ENCODE results near the gene TCEA3. TPM values are rescaled to one million over a fixed set of nuclear protein-coding genes. Genes with fewer than 3 reads are reported as not detected.

TCEA3 gene
- total and polyA plus RNA-seq, 12 donors, result 25.1 to 93.0 (median 67.2) TPM

DNA sequence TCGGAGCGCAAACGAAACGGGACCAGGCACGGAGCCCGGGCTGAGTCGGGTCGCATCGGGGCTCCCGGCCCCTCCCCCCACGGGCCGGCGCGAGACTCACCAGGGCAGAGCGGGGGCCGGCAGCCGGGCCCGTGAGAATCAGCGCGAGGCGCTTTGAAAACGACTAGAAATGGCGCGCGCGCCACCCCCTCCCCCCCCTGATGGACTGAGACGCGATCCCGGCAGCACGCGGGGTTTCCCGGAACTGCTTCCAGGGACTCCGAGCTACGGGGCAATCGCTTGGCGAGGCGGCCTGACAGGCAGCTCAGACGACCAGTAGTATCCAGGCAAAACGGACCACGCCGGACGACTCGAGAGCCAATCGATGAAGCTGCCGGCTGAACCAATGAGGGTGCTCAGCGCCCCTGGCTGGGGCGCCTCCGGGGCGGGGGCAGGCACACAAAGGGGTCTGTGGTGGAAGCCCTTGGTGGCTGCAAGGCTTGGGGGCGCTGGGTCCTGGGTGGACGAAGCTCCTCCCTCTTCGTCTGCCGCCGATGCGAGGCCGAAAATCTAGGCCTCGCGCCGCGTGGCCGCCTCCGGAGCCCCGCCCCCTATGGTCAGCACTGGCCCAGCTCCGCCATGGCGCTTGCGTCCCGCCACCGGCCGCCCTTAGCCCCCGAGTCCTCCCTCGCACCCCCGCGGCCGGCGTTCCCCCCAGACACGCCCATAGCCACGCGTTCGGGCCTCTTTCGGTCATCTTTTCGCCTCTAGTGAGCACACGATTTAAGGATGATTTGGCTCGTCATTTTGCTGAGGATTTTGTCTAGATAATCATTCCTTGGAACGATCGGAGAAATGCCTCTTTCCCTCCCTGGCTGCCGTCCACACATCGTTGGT lies 80.2 kb downstream of the TCEA3 start, which contains the start of gene HNRNPR:
Gene HNRNPR, minus strand, starts transcription at position 174 of the 876 bp plus-strand sequence. CDS start 3,276 bp downstream, outside the sequence.
- intact Hi-C loops (cut with DNase I), result loop anchor here in 8 of 10 donors (1.0 to 10.0 kb wide), 7 partner anchors 24 to 138 kb away; partner anchors contain the start of genes ZNF436 (in 2 of the 8) and ASAP3 (in 1 of the 8)
- TF ChIP-seq, protein P1, sequence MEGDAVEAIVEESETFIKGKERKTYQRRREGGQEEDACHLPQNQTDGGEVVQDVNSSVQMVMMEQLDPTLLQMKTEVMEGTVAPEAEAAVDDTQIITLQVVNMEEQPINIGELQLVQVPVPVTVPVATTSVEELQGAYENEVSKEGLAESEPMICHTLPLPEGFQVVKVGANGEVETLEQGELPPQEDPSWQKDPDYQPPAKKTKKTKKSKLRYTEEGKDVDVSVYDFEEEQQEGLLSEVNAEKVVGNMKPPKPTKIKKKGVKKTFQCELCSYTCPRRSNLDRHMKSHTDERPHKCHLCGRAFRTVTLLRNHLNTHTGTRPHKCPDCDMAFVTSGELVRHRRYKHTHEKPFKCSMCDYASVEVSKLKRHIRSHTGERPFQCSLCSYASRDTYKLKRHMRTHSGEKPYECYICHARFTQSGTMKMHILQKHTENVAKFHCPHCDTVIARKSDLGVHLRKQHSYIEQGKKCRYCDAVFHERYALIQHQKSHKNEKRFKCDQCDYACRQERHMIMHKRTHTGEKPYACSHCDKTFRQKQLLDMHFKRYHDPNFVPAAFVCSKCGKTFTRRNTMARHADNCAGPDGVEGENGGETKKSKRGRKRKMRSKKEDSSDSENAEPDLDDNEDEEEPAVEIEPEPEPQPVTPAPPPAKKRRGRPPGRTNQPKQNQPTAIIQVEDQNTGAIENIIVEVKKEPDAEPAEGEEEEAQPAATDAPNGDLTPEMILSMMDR (IDR thresholded peaks at IDR 0.05), result peak in 6 of 9 donors; percentile 14 to 35 (median 22)
- WGBS, 2 donors, result 0 to 1% methylated on average over 77 to 87 of the region's 87 CpGs
- DNase-seq (peak; percentile 100), ATAC-seq (peak; percentile 96 to 99 (median 98))
- peak within 1 kb of the TSS; percentile 92 to 98 (median 96) for H3K27ac ChIP-seq
- no peaks in the 10 kb centered on the region for H3K36me3 ChIP-seq
- no peaks in the 10 kb centered on the region for H3K27me3 ChIP-seq
- peaks cover 2 to 49% (median 42%) of the 10 kb centered on the region in 9 donors for H3K4me1 ChIP-seq
- H3K9me3 ChIP-seq, result no peaks in the 10 kb centered on the region
- H3K4me3 ChIP-seq, result peak within 1 kb of the TSS; percentile 87 to 99 (median 90)

DNA sequence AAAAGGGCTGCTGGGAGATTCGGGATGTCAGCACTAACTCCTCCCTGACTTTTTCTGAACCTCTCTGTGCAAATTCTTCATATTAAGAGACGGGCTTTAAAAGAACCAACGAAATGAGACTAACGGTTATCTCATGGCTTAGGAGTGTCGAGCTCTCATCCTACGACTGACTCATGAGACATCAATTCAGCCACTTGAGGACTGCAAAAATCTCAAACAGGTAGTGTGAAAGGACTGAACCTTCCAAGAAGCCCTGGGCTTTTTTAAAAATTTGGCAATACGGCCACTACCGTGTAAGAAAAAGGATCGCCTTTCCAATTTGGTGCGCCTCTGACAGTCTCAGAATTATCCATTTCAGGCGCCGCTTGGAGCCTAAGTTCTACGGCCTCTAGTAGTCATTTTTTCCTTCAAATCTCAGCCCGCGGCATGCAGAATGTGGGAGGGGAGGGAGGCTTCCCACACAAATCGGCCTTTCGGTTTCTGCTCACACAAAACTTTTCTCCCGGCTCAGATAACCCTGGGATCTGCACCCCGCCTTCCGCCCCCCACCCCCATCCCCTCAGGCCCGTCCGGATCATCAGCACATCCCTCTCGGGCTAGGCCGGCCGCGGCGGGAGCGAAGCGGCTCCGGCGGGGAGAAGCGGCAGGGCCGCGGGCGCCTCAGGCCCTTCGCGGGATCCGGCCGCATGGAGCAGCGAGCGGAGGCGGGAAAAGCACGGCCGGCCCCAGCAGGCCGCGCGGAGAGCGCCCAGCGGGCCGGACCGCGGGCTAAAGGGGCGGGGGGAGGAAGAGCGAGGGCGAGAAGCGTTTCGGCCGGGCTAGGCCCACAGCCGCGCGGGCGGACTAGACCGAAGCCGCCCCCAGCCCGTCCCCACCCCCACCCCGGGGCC lies 81.1 kb downstream of the TCEA3 start:
- Histone ChIP-seq H3K27me3 (no peaks in the 10 kb centered on the region), H3K36me3 (peaks cover 0 to under 1% (median 0%) of the 10 kb centered on the region in 9 donors), H3K4me1 (peaks cover 2 to 58% (median 51%) of the 10 kb centered on the region in 9 donors), H3K9me3 (no peaks in the 10 kb centered on the region), H3K27ac (peak overlapping the region; percentile 92 to 98 (median 96)), H3K4me3 (peak overlapping the region; percentile 87 to 99 (median 90))
- ATAC-seq (peak in 7 of 8 donors; percentile 18 to 57 (median 36)), DNase-seq (peak in 1 of 2 donors; percentile 36)
- 0 to 1% methylated on average over 66 of the region's 66 CpGs for WGBS, 2 donors
- intact Hi-C loops (cut with DNase I), result loop anchor here in 8 of 10 donors (1.0 to 10.0 kb wide), 7 partner anchors 25 to 139 kb away; partner anchors contain the start of genes ZNF436 (in 2 of the 8) and ASAP3 (in 1 of the 8)
- TF ChIP-seq, protein P1 (IDR thresholded peaks at IDR 0.05), result no peak

DNA sequence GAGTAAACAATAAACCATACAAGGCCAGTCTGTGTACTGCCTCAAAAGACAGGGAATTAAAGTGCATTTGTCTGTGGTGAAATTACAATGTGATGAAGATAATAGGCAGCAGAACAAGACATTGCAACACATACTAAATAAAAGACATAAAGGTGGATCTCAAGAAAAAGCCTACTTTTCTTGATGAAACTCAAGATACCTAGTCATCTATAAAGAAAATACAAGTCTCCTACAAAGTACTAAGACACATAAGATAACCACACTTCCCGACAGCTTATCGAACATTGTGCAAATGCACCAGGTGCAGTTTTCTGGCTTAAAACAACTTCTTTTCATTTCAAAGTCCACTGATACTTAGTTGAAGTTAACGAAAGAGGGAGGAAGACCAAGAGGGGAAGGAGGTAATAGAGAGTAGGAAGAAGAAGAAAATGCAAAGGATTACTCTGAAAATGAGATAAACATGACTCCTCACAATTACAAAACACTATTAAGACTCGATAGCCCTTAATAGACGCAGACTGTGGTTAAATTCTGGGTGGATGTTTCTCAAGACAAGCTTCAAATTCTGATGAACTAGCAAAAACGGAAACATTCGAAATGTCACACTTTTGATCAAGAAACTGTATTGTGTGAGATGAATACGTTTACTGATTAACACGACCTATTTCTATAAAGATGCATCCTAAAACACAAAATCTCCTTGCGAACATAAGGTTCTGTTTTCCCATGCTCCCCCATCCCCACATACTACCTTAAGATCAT lies 82.4 kb downstream of the TCEA3 start:
- Histone ChIP-seq H3K4me1 (peaks cover 2 to 70% (median 57%) of the 10 kb centered on the region in 9 donors), H3K27ac (peak overlapping the region in 2 of 10 donors; percentile 5 to 96)
- intact Hi-C loops (cut with DNase I), result loop anchor here in 6 of 10 donors (5.0 to 10.0 kb wide), 3 partner anchors 60 to 140 kb away; partner anchors contain the start of gene ASAP3 (in 1 of the 6)

More for the DNA sequence above, 82.4 kb downstream of the TCEA3 start:
- Histone ChIP-seq H3K27me3 (no peaks in the 10 kb centered on the region), H3K4me3 (peak overlapping the region in 9 of 10 donors; percentile 87 to 99 (median 89)), H3K9me3 (no peaks in the 10 kb centered on the region), H3K36me3 (peaks cover 0 to 14% (median 9%) of the 10 kb centered on the region in 9 donors)
- DNase-seq (no peak), ATAC-seq (no peak)
- TF ChIP-seq, protein P1 (IDR thresholded peaks at IDR 0.05), result no peak
- WGBS, 2 donors, result 17 to 23% methylated on average over 10 of the region's 10 CpGs
